AG04449 (cell line): ENCODE results near the gene ULK4.

Experiments
- CTCF ChIA-PET: fragments of 350-600 bp; formaldehyde crosslinking; extraction: SDS; loops from one replicate; lab custom pipeline; 2021; ENCODE audit warnings: antibody characterized with exemption; lab: Yijun Ruan, JAX
- POLR2A ChIA-PET: fragments of 400-600, 350-600 bp; formaldehyde crosslinking; extraction: SDS; loops from one replicate; lab custom pipeline; 2020; ENCODE audit warnings: antibody characterized with exemption, inconsistent platforms; lab: Yijun Ruan, JAX
- DNase-seq: peaks from one replicate; pipeline ENCODE4 v3.0.0-alpha.2; 2010; ENCODE audit warnings: low read depth, low spot score
- H3K4me3 ChIP-seq: 2 replicates; pipeline ENCODE4 v1.5.1; 2011; ENCODE audit warnings: low read depth, mild to moderate bottlenecking, control low read depth, low read length
- TF ChIP-seq, protein P1 (sequence below): IDR thresholded peaks from one replicate; pipeline ENCODE4 v1.5.1; 2011; ENCODE audit warnings: mild to moderate bottlenecking, moderate library complexity, low read length, control low read depth, inconsistent platforms; ENCODE audit not compliant: insufficient read depth; ENCODE audit errors: missing control alignments

ULK4 gene

DNA sequence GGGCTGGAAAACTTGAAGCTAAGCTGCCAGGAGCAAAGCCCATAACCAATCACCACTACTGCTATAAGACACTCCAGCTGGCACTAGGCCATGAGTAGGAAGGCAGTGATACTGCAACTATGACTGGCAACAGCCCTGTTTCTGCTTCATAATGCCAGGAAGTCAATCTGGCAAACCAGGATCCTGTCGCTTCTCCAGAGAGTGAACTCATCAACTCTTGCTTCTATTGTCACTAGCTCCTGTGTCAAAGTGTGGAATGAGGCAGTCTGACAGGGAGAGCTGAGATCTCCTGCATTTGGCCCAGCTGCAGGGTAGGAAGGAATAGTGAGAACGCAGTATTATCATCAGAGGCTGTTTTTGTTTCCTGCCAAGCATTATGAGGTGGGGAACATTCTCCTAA is 657.3 kb downstream of the ULK4 start:
- no peak overlapping the region for H3K4me3 ChIP-seq
- ChIA-PET POLR2A (no interaction called here), CTCF (no interaction called here)
- TF ChIP-seq, protein P1, sequence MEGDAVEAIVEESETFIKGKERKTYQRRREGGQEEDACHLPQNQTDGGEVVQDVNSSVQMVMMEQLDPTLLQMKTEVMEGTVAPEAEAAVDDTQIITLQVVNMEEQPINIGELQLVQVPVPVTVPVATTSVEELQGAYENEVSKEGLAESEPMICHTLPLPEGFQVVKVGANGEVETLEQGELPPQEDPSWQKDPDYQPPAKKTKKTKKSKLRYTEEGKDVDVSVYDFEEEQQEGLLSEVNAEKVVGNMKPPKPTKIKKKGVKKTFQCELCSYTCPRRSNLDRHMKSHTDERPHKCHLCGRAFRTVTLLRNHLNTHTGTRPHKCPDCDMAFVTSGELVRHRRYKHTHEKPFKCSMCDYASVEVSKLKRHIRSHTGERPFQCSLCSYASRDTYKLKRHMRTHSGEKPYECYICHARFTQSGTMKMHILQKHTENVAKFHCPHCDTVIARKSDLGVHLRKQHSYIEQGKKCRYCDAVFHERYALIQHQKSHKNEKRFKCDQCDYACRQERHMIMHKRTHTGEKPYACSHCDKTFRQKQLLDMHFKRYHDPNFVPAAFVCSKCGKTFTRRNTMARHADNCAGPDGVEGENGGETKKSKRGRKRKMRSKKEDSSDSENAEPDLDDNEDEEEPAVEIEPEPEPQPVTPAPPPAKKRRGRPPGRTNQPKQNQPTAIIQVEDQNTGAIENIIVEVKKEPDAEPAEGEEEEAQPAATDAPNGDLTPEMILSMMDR: no peak
- DNase-seq: no peak

DNA sequence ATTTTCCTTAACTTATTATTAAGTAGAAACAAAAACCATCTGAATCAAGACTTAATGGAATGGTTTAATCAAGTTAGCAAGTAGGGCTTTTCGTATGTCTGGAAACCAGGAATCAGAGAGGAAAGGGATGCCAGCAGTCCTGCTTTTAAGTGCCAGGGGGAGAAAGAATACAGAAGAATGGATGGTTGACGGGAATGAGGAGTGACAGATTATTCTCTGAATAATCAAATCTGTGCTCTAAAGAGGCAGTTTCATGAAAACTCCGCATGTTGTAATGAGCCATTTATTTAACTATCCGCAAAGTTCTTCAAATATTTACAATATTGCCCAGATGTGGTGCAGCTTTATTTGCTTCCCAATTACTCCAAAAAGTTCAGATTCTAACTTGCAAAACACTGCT is 659.6 kb downstream of the ULK4 start:
- no peak overlapping the region for H3K4me3 ChIP-seq
- no peak for DNase-seq
- TF ChIP-seq, protein P1: no peak
- ChIA-PET POLR2A (no interaction called here), CTCF (interaction anchor here (0.6 kb wide), 1 partner anchor 413 kb away, joined by 3 read pairs; no protein-coding TSS in a partner anchor)

DNA sequence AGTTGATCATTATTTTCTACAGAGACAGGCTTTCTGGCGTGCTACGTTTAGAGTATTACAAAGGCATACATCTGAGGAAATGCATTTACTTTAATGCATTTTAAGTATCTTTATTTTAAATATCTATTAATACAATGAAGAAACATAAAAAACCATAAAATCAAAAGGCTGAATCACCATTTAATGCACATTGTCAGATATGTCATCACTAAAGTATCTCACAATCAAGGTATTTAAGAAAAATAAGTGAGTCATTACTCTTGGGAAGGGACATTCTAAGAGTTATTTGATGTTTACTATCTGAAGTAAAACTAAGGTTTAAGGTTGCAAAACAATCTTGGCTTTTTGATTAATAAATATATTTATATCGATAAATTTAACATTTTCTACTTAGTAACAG is 660.4 kb downstream of the ULK4 start:
- POLR2A ChIA-PET: no interaction called here
- CTCF ChIA-PET: no interaction called here
- no peak for DNase-seq
- TF ChIP-seq, protein P1: no peak
- no peak overlapping the region for H3K4me3 ChIP-seq

DNA sequence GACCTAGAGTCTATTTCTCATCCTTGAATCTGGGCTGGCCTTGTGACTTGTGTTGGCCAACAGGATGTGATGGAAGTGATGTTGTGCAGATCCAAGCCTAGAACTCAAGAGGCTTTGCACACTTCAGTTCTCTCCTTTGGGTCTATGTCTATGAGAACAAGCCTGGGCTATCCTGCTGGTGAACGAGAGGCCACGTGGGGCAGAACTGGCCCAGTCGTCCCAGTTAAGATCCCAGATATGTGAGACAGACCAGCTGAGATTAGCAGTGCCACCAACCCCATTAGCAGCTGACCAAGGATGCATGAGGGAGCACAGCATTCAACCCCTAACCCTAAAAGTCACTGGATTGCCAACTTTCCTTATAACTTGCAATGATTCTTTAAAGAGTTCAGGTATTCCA is 662.9 kb downstream of the ULK4 start:
- POLR2A ChIA-PET: no interaction called here
- TF ChIP-seq, protein P1: no peak
- CTCF ChIA-PET: no interaction called here
- DNase-seq: no peak
- no peak overlapping the region for H3K4me3 ChIP-seq

DNA sequence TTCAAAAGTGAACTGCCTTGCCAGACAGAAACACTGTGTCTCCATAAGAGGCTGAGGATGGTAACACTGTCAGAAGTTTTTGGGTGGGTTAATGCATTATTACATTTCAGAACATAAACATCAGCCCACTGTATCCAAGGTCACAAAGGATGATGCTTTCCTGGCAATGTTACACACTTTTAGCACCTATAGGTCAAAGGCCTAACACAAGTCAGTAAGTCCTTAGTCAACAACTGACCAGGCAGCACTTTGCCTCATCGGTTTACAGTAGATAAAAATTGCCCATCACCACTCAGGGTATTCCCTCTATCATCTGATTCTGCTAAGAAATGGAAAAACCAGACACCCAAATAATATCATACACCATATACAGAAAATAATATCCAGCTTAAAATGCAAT is 664.2 kb downstream of the ULK4 start:
- DNase-seq: no peak
- POLR2A ChIA-PET: no interaction called here
- TF ChIP-seq, protein P1: no peak
- H3K4me3 ChIP-seq: no peak overlapping the region
- CTCF ChIA-PET: no interaction called here

DNA sequence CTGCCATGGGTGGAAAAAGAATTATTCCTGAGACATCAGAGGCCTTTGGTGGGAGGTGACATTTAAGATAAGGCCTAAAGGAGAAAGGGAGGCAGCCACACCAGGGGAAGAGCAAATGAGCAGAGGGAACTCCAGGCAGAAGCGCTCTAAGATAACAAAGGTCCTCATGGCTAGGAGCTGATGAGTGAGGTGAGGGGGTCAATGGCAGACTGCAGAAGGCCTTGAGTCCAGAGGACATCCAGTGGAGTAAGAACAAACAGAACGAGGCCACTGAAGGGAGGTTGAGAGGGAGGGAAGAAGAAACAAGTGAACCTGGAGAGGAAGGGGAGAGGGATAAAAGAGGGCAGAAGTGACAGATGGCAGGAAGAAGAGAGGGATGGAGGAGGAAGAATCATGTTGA is 665.3 kb downstream of the ULK4 start:
- H3K4me3 ChIP-seq: no peak overlapping the region
- CTCF ChIA-PET: no interaction called here
- TF ChIP-seq, protein P1: no peak
- POLR2A ChIA-PET: no interaction called here
- DNase-seq: no peak
